GM21576 (cell line): Measurements from ENCODE around the gene ITSN2.

Experiments
- ATAC-seq: cut with Tn5 transposase; IDR thresholded peaks from one replicate; pipeline ENCODE4 v1.9.1; 2021; ENCODE audit warnings: mild to moderate bottlenecking, moderate library complexity; ENCODE audit not compliant: unreplicated experiment

ITSN2 gene

DNA sequence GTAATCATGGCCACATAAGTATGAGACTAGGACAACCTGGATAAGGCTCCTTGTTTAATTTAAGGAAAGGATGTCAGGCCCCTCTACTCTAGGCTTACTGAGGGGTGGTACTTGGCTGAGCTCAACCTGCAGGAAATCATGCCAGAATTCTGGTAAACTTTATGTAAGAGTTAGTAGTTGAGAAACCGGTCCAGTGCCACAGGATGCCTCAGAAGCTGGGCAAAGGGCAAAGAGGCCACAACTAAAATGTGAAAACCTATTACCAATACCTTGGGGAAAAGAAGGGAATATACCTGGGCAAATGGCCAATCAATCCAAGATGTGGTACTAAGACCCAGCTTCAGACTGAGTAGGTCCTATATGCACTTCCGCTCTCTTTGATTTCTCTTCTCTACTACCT, 86.7 kb downstream of the ITSN2 start:
- ATAC-seq: no peak

DNA sequence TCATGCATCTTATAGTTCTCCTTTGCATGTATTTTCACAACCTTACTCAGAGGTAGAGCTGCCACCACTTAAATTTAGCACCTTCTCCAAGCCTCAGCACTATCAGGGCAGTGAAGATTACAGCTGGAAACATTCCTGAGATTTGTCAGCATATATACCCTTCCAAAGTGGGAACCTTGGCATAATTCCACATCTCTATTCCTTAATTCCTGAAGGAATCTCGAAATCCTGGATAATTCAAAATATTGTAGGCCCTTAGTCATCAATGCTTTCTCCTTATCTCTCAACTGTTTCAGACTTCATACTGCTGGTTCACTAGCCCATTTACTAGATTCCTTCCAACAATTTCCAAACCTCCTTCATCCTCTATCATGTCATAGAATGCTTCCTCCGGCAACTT, 87.4 kb downstream of the ITSN2 start:
- ATAC-seq: no peak

DNA sequence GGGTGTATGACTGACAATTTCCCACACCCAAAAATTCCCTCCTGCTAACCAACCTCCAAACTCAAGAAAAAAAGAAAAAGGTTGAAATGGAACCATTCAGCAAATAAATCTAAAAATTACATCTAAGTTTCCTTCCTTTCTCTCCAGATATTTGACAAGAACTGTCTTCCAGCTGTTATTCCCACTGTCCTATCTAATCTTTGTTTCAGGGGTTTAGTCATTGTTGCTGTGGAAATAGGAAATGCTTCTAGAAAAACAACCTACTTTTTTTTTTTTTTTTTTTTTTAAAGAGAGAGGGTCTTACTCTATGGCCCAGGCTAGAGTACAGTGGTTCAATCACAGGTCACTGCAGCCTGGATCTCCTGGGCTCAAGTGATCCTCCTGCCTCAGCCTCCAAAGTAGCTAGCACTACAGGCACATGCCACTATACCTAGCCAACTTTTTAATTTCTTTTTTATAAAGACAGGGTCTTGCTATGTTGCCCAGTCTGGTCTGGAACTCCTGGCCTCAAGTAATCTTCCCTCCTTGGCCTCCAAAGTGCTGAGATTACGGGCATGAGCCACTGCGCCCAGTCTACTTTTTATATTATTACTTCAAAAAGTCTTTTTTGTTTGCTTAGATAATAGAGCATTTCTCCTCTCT, 88.1 kb downstream of the ITSN2 start:
- ATAC-seq: no peak

DNA sequence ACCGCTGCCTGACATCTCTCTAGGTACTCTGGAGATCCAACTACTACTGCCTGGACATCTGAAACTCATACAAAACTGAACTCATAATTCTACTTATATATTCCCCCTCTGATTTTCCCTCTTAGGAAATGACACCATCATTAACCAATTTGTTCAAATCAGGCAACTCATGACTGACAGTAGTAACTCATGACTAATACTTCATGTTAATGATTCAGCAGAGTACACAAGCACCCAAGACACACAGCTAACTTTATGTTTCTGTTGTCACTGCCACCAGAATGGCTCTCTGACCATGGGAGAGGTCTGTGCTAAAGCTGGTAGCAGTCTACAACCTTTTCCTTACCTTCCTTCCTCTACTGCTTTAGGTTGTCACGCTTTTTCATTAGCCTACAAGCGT, 91.1 kb downstream of the ITSN2 start:
- no peak for ATAC-seq

DNA sequence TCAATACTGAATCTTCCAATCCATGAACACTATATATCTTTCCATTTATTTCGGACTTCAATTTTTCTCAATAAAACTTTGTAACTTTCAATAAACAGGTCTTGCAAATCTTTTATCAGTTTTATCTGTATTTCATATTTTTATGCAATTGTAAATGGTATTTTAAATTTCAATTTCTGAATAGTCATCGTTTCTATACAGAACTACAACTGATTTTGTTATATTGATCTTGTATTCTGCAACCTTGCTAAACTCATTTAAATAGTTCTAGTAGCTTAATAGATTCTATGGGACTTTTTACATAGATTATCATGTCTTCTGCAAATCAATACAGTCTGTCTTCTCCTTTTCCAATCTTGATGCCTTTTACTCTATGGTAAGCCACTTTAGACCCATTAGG, 95.1 kb downstream of the ITSN2 start:
- ATAC-seq: no peak

DNA sequence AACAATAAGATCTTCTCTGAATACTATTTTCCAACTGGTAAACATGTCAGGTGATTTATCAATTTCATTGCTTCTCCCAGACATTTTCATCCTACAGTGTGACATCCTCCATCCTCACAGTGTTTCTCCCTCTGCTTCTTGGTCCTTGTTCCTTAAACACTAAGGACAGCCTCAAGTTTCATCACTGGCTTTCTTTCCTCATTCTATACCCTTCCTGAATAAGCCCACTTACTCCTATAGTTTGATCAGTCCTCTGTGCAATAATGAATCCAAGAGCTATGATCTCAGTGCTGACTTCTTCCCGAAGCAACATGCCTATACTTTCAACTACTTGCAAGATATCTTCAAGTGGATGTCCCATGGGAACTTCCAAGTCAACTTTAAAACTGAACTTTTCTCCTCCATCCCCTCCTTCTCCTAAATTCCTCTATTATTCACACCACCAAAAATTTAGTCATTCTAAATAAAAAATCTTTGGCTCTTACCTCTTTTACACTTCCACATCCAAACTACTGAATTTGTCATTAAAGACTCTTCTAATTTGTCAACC, 97.8 kb downstream of the ITSN2 start:
- ATAC-seq: no peak

DNA sequence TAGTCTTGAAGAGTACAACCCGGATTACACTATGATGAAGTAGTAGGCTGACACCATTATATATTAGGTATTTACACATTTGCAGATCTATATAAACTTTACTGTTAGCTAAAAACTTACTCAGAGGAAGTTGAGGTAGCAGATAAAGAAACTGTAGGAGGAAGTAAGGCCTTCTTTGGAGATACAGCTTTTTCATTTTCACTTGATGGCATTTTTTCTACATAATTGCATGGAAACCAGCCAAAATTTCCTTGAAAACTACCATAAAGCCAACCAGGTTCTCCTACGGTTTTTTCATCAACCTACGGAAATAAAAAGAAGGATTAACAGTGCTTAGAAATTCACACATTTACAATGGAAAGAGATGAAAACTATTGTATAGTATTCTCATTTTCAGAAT, 98.9 kb downstream of the ITSN2 start:
- no peak for ATAC-seq

DNA sequence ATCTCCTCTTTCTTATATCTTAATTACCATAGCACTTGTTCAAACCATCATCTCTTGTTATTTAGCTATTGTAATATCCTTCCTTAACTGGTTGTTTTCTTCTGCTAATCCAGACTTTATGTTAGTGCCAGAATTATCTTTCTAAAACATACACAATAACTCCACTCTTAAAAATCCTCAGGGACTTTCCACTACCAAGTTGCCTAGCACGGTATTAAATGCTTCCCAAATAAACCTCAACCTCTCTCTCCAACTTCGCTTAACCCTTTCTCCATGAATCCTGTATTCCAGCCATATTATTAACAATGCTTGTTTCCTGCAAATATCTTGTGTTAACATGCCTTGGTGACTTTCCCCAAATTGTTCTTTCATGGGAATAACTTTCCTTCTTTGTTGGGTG, 101.0 kb downstream of the ITSN2 start:
- ATAC-seq: no peak

DNA sequence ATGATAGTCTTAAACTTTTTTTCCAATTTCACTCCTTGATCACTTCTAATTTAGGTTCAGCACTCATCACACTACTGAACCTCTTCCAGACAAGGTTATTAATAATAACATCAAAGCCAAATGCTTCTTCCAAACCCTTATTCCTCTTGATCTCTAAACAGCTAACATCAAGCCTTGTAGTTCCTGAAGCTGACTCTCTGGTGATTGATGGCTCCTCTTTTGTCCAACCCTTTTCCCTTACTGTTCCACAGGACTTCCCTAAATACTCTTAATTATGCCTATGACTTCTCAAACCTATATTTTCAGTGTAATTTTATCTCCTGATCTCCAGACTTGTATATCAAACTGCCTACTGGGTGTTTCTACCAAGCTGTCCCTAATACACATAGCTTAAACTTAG, 101.6 kb downstream of the ITSN2 start:
- ATAC-seq: no peak

DNA sequence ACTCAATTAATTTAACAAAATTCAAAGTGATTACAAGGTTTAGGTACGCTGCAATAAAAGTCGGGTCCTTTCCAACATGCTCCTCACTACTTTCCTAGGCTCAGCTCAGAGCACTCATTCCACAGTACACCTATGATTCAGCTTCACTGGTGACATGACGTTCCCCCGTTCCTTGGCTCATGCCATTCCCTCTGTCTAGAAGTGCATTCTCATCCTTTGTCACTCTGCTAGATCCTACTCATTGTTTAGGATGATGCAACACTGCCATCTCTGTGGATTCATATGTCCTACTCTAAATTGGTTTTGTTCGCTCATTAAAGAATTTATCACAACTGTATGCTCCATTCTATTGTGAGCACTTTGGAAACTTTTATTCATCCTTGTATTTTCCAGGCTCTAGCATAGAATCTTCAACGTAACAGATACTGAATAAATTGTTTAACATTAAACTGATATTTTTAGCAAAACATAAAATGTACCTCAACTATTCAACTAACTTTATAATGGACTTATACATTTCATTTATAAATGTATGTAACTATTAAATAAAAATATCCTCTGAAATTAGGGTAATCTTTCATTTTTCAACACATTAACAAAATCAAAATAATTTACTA, 106.9 kb downstream of the ITSN2 start:
- ATAC-seq: no peak

DNA sequence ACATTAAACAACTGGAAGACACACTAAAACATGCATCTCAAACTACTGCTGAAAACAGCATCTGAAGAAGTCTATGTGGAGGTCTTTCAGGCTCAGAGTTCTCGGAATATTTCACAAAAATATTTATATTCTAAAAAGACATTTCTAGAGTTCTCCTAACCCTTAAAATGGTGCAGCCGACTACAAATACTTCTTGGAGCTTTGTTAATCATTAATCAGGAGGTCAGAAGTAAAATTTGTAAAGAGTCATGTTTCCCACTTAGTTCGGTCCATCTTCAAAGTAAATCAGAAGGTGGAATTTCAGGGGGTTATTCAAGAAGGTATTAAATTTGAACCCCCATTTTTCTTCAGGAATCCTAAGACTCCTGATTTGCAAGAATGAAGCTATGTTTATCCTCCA, 112.7 kb downstream of the ITSN2 start:
- ATAC-seq: no peak

DNA sequence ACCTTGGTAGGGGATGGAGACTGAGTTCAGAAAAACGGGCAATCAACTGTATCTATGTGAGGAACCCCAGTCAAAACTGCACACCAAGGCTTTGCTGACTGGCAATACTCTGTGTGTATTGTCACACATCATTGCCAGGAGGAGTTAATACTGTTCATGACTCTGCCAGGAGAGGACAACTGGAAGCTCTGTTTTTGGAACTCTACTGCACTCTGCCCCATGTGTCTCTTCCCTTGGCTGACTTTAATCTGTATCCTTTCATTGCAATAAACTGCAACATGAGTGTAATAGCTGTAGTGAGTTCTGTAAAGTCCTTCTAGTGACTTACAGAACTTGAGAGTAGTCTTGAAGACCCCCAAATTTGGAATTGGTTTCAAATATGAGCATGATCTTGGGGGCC, 113.2 kb downstream of the ITSN2 start:
- no peak for ATAC-seq

DNA sequence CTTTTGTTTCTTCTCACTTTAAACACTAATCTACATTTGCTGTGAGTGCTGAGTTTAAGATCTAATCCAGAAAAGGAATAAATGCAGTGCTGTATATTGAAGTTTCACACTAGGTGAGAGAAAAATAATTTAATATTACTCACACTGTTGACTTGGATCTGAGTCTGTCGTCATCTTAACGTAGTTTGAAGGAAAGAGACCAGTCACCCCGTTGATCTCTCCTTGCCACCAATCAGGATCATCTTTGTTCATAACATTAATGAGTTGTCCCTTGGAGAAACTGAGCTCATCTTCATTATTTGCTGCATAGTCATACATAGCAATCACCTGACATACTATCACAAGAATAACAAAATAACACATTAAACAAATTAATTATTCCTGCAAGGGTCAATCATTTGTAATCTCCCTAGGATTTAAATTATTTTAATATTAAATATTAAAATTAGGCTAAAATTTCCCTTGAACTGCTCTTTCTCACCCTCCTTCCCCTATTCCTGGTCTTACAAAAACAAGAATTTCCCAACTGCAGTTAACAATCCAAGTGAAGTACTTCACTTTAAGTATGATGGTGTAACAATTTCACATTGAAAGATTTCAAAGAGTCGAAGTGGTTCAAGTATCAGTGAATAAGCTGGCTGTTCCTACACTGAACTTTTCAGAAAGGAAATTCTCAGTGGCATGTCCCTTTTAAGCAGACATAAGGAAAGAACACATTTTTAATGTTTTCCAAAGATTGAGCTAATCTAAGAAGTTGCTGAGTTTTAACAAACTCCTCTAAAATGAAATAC, 114.2 kb downstream of the ITSN2 start:
- no peak for ATAC-seq

DNA sequence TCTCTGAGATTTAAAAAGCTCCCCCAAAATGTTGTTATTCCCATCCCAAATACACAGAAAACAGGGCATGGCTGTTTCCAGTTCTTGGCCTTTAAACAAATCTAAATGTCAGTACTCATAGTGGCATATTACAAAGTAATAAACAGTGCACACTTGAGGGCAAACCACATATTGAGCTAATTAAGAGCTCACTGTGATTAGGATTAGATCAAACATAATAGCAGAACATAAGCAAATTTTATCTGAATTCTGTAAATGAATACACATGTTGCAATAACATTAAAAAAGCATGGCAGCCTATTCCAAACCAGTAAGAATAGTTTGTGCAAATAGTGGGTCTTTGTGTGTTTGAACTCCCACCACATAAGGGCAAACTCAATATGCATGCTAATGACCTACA, 118.8 kb downstream of the ITSN2 start:
- no peak for ATAC-seq

DNA sequence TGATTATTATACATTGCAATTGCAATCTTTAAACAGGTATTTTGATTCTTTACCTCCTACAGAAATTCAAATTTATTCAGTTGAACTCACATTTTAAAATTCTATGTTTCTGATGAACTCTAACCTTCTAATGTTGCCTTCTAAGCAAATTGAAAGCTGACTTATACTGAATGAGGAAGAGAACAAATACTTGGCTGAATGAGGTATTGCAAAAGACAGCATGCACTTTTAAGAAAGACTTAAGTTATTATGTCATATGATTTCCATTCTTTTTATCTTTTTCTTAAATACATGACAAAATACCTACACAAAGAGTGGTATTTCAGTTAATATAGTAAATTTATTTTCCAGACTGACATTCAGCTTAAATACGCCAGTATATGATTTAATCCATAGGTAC, 120.8 kb downstream of the ITSN2 start:
- ATAC-seq: no peak

DNA sequence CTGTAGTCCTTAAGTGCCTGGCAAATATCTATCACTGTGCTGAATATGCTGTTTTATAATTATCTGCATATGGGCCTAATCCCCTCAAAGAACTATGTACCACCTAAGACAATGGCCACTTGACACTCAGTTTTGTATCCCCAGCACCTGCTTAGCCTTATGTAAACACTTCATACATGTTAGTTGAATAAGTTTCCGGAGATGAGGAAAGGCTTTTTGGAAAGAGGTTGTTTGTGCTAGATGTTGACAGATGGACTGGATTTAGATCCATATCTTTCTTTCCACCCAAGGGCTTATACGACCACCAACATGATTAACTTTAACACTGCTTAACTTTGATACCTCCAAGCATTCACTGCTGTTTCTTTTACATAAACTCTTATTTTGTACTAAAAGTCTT, 122.2 kb downstream of the ITSN2 start:
- ATAC-seq: no peak

DNA sequence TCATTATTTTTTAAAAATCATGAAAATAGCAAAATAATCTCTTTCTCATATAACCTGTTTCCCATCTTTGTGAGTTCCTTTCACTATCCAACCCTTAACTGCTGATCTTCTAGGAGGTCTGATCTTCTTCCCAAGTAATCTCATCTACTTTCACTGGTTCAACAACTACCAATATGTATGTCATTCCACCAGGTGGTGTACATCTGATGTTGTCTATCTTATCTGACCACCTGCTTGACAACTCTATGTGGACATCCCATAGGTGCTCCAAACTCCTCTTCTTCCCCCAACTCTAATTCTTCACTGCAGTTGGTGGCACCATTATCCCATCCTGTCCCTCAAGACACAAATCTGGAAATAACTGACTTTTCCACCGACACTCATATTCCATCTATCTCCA, 123.0 kb downstream of the ITSN2 start:
- no peak for ATAC-seq

DNA sequence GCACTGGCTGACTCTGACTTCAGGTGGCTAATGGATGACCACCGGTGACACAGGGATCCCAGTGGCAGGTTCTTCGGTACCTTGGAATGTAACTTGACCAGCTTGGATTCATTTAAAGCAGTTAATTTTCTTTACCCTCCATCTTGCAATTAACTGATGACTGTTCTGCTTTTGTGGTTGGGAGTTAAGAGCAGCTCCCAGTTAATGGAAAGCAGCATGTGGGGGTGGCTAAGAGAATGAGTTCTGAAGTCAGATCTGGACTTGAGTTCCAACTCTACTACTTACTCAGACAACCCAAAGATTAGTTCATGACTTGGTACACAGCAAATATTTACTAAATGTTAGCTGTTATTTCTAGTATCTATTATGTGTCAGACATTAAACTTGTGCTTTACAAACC, 127.0 kb downstream of the ITSN2 start:
- ATAC-seq: no peak

DNA sequence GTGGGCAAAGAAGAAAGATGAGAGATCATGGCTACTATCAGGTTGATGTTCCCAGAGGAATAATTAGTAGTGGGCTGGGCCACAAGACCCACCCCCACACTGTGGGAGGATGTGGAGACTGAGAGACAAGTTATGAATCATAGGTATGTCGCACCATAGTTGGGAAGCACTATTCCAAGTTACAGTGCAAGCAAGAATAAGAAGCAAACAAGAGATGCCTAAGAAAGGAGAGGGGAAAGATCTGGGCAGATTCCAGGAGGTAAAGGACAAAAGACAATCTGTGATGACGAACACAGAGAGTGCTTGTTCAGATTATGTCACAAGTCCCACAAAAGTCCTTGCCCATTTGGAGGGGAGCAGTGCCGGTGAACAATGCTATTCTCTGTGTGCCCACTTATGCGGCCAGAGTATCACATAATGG, 128.9 kb downstream of the ITSN2 start:
- ATAC-seq: no peak

DNA sequence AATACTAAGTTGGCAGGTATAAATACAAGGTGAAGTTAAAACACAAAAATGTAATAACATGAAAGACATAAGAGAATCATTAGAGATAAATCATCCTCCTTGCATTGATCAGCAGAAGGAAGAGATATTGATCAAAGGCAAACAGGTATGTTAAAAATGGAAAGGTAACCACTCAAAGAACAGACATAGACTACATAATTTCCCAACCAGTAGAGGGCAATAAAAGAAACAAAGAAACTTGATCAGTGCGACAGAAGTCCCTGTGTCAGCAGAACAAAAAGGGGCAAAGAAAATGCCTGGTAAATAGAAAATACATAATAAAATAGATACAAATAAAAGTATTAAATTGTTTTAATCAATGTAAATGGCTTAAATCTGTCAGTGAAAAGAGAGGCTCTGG, 131.9 kb downstream of the ITSN2 start:
- no peak for ATAC-seq

DNA sequence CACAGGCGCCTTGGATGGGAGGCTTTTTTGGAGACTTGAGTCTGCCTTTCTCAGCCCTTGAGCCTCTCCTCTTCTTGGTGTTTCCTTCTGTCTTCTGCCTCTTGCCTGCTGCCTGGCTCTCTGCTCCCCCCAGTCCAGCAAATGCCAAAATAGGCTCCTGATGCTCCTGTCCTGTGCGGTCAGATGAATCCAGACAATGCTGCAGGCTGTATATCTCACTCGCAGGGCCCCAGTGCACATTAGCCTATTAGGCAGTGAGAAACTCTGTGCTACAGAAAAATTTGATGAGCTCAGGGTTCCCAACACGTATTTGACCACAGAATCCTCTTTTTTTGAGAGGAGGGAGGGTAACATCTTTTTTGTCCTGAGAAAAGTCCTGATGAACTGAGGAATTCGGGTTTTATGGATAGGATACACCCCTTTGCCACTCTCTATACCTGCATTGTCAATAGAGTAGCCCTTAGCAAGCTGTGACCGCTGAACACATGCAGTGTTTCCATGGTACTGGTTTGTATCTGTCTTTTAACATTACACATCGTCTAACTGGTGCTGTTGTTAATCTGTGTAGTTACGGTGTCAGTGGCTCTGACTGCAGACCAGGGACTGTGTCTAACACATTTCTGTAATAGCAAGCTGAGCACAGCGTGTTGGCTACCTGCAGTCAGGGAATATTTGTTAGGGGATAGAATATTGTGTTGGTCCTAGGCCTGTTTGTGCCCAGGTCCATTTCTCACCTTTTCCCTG, 134.7 kb downstream of the ITSN2 start:
- ATAC-seq: no peak
